Stimulated activated naive B cell treated with anti-CD40 and anti-IgM and Interleukin-4, amounts not matched to agents 10 μg/mL and 1 μg/mL and 100 μg/mL, for 72 hours (primary cell): Measurements from ENCODE around the gene SH3BGRL2.
"Not testable (repeated sequence)": the region's sequence is repeated elsewhere in the genome, so short reads cannot be mapped to it uniquely, and the experiment has no call there.

ENCODE experiments used
- ATAC-seq, 2 donors: fragments of 150-1000 bp; cut with Tn5 transposase; replicated peaks; 2 replicates each; pipeline ENCODE4 v1.10.0; 2021; ENCODE audit warnings: moderate library complexity in 1 of 2
- DNase-seq: peaks from one replicate; pipeline ENCODE4 v3.0.0; 2021
- H3K27ac Mint-ChIP-seq: one replicate; pipeline ENCODE4 v1.8.0; 2022; ENCODE audit warnings: mild to moderate bottlenecking, mixed read lengths
- H3K27me3 Mint-ChIP-seq, 2 donors: one replicate each; pipeline ENCODE4 v1.8.0; 2022; ENCODE audit warnings: mixed read lengths in 2 of 2
- H3K36me3 Mint-ChIP-seq, 2 donors: one replicate each; pipeline ENCODE4 v1.8.0; 2022; ENCODE audit warnings: mixed read lengths in 2 of 2, mild to moderate bottlenecking in 1 of 2
- H3K4me1 Mint-ChIP-seq, 2 donors: one replicate each; pipeline ENCODE4 v1.8.0; 2022; ENCODE audit warnings: mixed read lengths in 2 of 2, mild to moderate bottlenecking in 1 of 2
- H3K4me3 Mint-ChIP-seq, 2 donors: one replicate each; pipeline ENCODE4 v1.8.0; 2022; ENCODE audit warnings: mild to moderate bottlenecking in 2 of 2, mixed read lengths in 2 of 2, moderate library complexity in 1 of 2
- H3K9me3 Mint-ChIP-seq, 2 donors: one replicate each; pipeline ENCODE4 v1.8.0; 2022; ENCODE audit warnings: mixed read lengths in 2 of 2, mild to moderate bottlenecking in 1 of 2

Gene SH3BGRL2

GRCh38 chr6:79746325-79746724 is 115.2 kb downstream of the SH3BGRL2 start:
- not testable (repeated sequence) for H3K36me3 Mint-ChIP-seq, H3K27me3 Mint-ChIP-seq, DNase-seq, H3K27ac Mint-ChIP-seq, ATAC-seq, H3K4me1 Mint-ChIP-seq, H3K4me3 Mint-ChIP-seq
- H3K9me3 Mint-ChIP-seq, result peaks cover 11 to 15% of the 10 kb centered on the region in 2 donors

GRCh38 chr6:79750806-79751205 is 119.7 kb downstream of the SH3BGRL2 start:
- H3K27ac Mint-ChIP-seq, result no peak overlapping the region
- no peaks in the 10 kb centered on the region for H3K4me1 Mint-ChIP-seq
- no peak overlapping the region for H3K4me3 Mint-ChIP-seq
- ATAC-seq (no peak), DNase-seq (no peak)
- peaks cover 4 to 6% of the 10 kb centered on the region in 2 donors for H3K9me3 Mint-ChIP-seq
- H3K27me3 Mint-ChIP-seq, result peaks cover 0 to 8% of the 10 kb centered on the region in 2 donors
- no peaks in the 10 kb centered on the region for H3K36me3 Mint-ChIP-seq
